Stimulated activated CD4-positive, alpha-beta T cell treated with anti-CD3 and anti-CD28 coated beads, Interleukin-1b, Interleukin-23, amount 100 ng/mL, for 4 hours (primary cell): ENCODE data around the gene LYAR.
"Not testable (repeated sequence)": the region's sequence is repeated elsewhere in the genome, so short reads cannot be mapped to it uniquely, and the experiment has no call there.

ENCODE experiments used
- DNase-seq, 2 donors: peaks; one replicate each; pipeline ENCODE4 v3.0.0-alpha.2; 2020; ENCODE audit warnings: low read depth in 2 of 2

LYAR gene

DNA sequence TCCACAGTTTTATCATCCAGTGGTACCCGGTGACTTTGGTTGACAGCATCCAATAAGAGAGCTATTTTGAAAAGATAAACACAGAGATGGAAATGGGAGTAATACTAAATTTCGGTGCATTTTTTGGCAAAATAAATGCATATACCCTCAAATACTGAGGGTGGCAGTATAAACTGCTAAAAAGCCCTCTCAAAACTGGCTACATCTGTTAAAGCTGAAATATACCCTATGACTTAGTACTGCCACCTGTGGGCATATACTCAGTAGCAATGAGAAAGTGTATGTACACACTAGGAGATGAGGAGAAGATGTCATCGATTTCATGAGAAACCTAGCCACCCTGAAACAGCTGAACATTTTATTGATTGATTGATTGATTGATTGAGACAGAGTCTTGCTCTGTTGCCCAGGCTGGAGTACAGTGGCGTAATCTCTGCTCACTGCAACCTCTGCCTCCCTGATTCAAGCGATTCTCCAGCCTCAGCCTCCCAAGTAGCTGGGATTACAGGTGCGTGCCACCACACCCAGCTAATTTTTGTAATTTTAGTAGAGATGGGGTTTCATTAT is 29.7 kb downstream of the LYAR start:
- DNase-seq = no peak

DNA sequence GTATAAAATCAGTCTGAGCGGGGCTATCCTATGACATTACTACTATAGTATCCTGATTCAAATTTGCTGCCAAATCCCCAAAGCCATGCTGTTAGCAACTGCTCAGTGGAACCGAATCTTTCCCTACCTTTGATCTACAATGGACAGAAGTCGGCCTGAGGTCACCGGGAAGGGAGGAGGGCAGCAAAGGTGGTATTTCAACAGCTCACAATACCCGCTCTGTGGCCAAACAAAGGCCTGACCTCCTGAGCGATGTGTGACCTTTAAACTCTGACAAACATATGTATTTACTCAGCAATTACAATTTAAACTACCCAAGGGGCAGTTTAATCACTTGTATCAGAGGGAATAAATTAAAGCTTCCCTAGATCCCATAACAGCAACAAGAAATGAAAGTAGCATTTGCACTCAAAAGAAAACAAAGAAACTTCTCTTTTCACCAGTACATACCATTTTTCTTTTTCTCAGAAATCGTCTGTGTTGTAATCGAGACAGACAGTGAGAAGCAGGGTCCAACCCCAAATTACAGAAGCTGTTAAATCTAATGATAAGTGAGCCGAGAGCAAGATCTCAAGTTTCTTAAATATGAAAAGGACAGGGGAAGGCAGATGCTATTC is 30.4 kb downstream of the LYAR start:
- no peak for DNase-seq

DNA sequence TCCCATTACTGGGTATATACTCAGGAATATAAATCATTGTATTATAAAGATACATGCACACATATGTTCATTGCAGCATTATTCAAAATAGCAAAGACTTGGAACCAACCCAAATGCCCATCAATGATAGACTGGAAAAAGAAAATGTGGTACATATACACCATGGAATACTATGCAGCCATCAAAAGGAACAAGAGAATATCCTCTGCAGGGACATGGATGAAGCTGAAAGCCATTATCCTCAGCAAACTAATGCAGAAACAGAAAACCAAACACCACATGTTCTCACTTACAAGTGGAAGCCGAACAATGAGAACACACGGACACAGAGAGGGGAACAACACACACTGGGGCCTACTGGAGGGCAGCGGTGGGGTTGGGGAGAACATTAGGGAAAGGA is 32.2 kb downstream of the LYAR start:
- not testable (repeated sequence) for DNase-seq

DNA sequence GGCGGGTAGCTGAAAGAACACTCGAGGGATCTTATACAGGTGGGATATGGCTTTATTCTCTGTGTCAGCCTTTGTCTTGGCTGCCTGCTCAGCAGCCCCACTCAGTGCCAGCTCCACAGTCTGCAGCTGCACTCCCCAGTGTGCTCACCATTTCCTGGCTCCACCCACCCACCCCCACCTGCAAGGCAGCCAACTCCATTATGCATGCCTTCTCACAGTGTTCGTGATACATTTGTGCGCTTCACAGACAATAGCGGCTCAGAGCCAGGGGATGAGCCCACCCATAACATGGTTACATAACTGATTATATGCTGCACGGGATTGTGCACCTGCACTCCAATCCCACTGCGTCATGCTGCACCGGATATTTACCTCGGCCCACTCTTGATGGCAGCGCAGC is 33.2 kb downstream of the LYAR start:
- DNase-seq = no peak

DNA sequence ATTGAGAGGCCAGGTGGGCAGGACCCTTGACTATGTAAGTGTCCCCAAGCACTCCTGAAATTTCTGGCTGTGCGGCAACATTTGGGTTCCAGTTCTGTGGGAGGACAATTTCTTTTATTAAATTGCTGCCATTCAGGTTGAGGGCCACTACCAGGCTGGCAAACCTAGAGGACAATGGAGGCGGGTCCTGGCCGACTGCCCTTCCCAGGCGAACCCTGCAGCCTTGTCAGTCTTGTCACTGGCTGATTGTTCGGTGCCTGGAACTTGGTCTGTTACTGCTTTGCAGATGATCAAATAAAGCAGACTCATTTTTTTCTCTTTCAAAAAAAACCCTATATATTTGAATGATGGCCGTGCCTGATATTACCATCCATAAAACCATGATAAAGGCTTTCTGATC is 35.3 kb downstream of the LYAR start:
- DNase-seq = no peak

DNA sequence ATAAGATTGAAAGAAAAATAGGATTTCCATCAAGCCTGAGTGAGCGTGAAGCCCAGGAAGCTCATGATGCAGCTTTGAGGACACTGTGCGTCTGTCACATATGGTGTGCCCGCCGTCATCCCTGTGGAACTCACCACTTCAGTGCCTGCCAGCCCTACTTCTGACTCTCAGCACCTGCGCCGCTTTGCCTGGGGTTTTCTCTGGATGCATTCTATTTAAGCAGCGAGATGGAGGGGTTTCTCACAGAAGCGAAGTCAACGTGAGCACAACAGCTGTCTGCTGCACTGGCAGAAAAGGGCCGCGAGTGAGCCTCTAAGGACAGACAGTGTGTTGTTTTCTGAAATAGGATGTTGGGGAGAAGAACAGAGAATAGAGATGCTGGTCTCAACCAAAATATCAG is 35.8 kb downstream of the LYAR start:
- DNase-seq = no peak

DNA sequence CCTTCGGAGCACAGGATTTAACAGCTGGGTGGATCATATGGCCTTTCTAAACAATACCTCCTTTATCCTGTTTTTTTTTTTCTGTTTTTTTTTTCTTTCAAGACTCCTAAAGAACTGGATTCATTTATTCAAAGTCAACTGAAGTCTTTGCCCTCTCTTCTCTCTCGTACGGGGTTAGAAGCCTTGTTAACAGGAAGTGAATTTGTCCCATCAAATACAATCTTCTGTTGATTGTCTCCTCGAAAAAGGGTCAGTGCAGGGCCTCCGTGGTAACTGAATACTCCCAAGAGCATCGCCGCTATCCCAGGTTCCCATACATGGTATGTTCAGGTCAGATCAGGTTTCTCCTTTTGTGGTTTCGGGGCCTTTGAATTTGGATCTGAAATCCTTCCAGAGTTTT is 40.1 kb downstream of the LYAR start:
- no peak for DNase-seq

DNA sequence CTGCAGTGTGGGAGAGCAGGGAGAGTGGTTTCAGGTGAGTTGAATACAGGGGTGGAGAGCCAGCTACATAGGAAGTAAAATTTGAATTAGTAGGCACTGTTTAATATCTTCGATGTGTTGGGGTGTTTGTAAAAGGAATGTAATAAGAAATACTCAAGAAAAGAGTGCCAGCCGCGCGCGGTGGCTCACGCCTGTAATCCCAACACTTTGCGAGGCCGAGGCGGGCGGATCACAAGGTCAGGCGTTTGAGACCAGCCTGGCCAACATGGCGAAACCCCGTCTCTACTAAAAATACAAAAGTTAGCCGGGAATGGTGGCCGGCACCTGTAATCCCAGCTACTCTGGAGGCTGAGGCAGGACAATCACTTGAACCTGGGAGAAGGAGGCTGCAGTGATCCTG is 40.6 kb downstream of the LYAR start:
- DNase-seq = not testable (repeated sequence)

DNA sequence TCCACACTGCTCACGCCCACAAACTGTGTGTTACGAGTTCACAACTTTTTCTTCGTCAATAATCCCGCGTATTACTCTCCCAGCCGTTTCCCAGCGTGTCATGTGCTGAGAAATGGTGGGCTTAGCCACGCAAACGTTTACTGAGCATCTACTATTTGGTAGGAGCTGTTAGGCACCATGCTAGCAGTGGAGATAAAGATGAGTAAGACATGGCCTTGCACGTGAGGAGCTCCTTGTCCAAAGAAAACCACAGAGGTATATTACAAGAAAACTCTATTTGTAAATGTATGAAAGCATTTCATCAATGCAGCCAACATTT is 41.1 kb downstream of the LYAR start:
- DNase-seq = no peak

DNA sequence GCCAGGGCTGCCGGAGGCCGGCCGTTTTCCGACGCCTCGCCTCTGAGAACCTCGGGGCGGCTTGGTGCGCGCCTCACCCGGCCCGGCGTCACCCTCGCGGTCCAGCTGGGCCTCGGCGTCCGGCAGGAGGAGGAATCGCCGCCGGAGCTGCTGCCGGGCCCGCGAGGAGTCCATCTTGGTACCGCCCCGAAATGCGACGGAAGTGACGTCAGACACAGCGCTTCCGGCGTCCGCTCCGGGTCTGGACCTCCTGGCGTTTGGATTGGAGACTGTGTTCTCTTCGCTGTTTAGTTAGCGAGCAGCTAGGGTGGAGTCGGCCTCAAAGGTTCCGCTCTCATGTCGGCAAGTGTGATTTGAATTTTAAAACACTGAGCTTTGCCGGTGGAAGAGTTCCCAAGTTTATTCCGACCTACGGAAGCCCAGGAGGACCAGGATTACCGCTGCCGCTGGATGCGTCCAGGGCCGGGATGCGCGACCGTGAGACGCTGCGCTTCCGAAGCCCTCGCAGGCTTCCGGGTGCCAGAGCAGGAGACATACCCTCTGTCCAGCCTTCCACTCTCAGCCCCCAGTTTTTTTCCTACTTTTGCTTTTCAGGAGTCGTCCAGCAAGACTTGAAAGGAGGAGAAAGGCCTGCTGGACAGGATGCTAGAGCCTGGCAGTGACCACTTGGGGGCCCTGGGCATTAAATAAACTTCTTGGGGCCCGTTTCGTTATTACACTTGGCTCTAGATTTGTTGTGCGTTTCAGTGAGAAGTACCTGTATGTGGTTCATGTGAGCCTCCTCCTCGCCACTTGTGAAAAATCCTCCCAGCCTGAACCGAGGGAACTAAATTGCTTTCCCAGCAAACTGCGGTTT is 41.7 kb downstream of the LYAR start, which contains the start of gene TMEM128:
TSS of gene TMEM128 (minus strand) at position 195 of the 856 bp plus-strand sequence. CDS start at position 174, 21 bp downstream.
- peak; percentile 81 to 83 for DNase-seq

DNA sequence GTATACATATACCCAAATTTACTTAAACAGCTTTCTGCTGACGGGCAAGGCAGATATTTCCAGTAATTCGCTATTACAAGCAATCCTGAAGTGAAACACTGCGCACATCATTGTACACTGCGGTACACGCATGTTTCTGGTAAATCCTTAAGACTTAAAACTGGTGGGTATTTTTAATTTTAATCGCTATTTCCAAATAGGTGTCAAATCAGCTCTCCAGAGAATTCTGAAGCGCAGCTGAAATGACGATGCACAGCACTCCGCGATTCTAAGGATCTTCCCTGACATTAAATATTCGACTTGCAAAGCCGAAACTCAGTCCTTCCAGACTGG is 42.3 kb downstream of the LYAR start:
- no peak for DNase-seq

DNA sequence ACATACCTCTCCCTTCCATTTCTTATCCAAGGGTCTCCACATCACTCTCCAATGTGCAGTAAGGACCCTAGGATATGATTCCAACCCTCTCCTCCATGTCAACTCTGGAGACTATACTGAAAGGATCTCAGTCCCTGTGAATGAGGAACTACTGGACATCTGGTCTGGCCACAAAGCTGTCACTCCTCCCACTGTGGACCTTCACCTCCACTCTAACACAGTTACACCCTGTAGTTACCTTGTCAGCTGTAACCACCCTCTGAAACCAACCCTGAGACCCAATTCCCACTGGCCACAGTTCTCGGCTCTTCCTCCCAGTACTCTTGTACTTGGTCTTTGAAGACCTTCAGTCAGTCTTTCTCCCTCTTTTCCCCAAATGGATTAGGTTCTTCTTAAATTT is 44.8 kb downstream of the LYAR start:
- no peak for DNase-seq

DNA sequence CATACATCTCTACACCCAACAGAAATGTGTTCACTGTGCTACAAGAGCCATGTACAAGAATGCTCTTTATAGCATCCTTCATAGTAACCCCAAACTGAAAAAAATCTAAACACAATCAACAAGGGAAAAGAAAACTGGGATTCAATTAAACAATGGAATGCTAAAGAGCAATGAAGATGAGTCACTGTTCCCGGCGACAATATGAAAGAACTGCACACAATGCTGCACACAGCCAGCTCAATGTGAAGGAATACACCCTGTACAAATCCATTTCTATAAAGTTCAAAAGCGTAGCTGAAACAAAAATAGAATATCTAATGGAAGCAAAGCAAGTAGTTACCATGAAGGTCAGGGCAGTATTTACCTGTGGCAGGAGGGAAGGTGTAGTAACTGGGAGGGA is 50.4 kb downstream of the LYAR start:
- not testable (repeated sequence) for DNase-seq

DNA sequence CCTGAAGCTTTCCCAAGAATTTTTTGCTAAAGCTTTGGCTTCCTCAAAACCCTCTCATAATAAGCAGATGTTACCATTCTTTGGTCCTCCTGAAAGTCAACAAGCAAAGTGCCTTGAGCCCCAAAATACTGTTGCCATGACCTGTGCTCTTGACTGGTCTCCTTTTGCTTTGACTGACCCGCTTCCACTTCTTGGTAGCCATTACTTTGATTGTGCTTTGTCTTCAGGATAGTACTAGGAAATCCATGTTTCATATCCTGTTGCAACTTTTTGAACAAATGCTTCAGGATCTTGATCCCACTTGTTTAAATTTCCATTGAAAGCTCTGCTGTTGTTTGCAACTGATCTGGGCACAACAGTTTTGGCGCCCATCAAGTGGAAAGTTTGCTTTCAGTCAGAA is 56.3 kb downstream of the LYAR start:
- no peak for DNase-seq

DNA sequence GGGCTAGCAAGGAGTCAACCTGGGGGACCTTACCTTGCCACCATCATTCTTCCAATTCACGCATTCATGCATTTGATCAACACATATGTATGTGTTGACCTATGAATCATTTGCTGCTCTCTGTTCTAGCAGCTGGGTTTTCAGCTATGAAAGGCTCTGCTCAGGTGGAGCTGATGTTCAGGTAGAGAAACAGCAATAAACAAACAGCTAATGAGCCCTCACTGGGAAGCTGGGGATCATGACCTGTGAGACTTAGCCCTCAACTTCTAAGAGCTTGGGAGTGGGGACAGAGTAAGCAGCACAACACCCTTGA is 61.6 kb downstream of the LYAR start:
- DNase-seq = no peak

DNA sequence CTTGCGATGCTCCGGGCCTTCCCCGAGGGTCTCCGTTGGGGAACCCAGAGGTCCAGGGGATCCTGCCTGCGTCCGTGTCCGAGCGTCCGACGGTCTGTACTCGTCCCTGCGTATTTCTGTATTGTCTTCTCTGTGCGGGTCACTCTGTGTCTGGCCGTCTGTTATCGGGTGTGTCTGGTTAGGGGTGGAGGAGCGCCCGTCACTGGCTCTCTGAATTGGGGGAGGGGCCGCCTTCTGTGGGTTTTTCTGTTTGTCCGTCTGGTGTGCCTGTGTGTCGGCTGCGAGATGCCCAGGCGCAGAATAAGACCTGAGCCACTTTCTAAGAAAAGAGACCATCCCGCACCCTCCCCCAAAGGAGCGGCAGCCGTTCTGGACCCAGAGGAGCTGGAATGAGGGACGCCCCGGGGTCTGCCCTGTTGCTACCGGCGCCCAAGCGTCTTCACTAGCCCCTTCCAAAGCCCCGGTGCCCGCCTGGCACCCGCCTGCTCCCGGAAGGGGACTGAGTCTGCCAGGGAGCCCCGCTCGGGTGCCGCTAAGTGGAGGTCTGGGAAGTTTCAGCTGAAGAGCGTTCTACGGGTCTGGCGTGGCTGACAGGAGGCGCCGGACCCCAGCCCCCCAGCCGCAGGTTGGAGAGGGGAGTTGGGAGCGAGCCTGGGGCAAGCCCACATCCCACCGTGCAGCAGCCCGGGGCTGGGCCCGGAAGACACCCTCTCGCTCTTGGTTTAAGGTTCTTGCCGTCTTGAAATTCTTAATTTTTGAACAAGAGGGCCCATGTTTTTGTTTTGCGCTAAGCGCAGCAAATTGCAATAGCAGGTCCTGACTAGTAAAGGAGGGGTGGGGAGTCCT is 62.2 kb downstream of the LYAR start:
- no peak for DNase-seq

DNA sequence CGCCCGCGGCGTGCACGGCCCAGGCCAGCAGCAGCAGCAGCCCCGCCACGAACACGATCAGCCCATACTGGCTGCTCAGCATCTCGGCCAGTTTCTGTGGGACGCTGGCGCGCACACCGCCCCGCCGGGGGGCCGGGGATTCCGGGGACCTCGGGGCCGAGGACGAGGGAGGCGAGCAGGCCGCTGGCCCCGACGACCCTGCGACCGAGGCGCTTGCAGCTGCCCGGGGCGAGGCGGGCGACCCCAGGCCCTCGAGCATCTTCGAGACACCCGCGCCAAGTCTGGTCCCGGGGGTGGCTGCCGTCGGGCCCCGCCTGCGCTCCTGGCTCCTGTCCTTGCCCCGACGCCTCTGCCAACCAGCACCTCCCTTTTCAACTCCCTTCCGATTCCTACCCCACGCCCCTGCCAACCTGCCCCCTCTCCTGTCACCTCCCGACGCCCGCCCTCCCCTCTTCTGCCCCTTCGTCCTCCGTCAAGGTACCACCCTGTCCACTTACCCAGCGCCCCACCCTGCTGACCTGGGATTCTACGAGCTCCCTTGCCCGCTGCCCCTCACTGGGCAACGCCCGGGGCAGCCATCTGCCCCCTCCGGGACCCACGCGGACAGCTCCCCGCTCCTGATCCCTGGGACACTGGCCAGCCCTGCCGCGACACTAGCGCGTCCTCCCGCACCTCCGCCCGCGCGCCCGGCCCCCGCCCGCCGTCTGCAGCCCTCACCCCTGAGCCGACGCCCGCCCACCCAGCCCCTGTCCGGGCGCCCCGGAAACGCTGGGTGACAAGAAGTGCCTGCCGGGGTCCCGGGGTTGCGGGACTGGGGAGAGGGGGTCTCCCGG is 63.1 kb downstream of the LYAR start, which contains the start of gene OTOP1:
TSS of gene OTOP1 (minus strand) at position 324 of the 833 bp plus-strand sequence. CDS start at position 259, 65 bp downstream.
- DNase-seq = no peak

DNA sequence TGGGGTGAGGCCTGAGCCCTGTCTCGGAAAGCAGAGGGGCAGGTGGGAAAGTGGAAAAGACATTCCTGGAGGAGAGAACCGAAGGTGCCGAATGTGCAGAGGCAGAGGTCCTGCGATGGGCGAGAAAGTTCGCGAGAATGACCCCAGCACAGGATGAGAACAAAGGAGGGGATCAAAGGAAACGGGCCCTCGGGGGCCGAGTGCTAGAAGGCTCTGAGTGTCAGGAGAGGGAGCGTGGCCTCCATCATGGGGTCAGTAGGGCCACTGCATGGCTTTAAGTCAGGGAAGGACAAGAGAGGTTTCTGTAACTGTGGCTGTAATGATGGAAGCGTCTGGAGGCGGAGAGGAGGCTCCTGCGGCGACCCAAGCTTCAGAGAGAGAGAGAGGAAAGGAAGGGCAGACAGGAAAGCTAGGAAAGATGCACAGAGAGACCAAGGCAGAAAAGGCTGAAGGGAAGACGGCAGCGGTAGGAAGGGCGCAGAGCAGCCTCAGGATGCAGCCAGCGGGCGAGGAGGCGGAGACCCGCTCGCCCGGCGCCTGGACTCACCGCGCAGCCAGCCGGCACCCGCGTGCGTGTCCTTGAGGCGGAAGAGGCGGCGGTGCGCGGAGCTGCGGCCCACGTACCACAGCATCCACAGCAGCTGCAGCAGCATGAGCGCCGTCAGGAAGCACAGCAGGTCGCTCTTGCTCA is 63.9 kb downstream of the LYAR start:
- no peak for DNase-seq
